Astrocyte (in vitro differentiated cells and primary cell): ENCODE results near the gene LRRC8D. TPM values are rescaled to one million over a fixed set of nuclear protein-coding genes. Genes with fewer than 3 reads are reported as not detected.

ENCODE experiments used
- DNase-seq: peaks from one replicate; pipeline ENCODE4 v3.0.0-alpha.2; 2010; ENCODE audit warnings: low read depth
- FAIRE-seq: peaks from 2 replicates; lab custom pipeline; 2011; peaks lifted over from hg19 to GRCh38; lab: Jason Lieb, UNC
- H2AFZ ChIP-seq: 2 replicates; pipeline ENCODE4 v1.6.0; 2012; ENCODE audit warnings: low read depth, low read length, inconsistent platforms
- H3K27ac ChIP-seq: 2 replicates; pipeline ENCODE4 v1.5.1; 2011; ENCODE audit warnings: low read depth, low read length, inconsistent platforms
- H3K27me3 ChIP-seq: 2 replicates; pipeline ENCODE4 v1.6.0; 2011; ENCODE audit warnings: low read length, inconsistent platforms; ENCODE audit not compliant: insufficient read depth
- H3K36me3 ChIP-seq: 2 replicates; pipeline ENCODE4 v1.5.1; 2011; ENCODE audit warnings: low read length, inconsistent platforms; ENCODE audit not compliant: insufficient read depth
- H3K4me1 ChIP-seq: 2 replicates; pipeline ENCODE4 v1.5.1; 2011; ENCODE audit warnings: low read length, inconsistent platforms; ENCODE audit not compliant: insufficient read depth
- H3K4me2 ChIP-seq: 2 replicates; pipeline ENCODE4 v1.6.0; 2012; ENCODE audit warnings: low read length, inconsistent platforms
- H3K4me3 ChIP-seq: 2 replicates; pipeline ENCODE4 v1.5.1; 2011; ENCODE audit warnings: low read depth, mild to moderate bottlenecking, low read length, inconsistent platforms; ENCODE audit not compliant: insufficient read depth
- H3K79me2 ChIP-seq: 2 replicates; pipeline ENCODE4 v1.6.0; 2012; ENCODE audit warnings: mild to moderate bottlenecking, low read length, inconsistent platforms; ENCODE audit not compliant: insufficient read depth
- H3K9ac ChIP-seq: 2 replicates; pipeline ENCODE4 v1.6.0; 2012; ENCODE audit warnings: mild to moderate bottlenecking, low read length, inconsistent platforms
- H3K9me3 ChIP-seq: 2 replicates; pipeline ENCODE4 v1.5.1; 2012; ENCODE audit warnings: low read depth, mild to moderate bottlenecking, low read length, inconsistent platforms; ENCODE audit not compliant: insufficient read depth
- H4K20me1 ChIP-seq: 2 replicates; pipeline ENCODE4 v1.6.0; 2012; ENCODE audit warnings: low read length, inconsistent platforms; ENCODE audit not compliant: insufficient read depth
- H3K27ac Mint-ChIP-seq: one replicate; pipeline ENCODE4 v1.8.0; 2021; ENCODE audit warnings: mild to moderate bottlenecking, mixed read lengths; ENCODE audit not compliant: unreplicated experiment
- H3K27me3 Mint-ChIP-seq: one replicate; pipeline ENCODE4 v1.8.0; 2021; ENCODE audit warnings: low read depth, mixed read lengths; ENCODE audit not compliant: unreplicated experiment
- H3K36me3 Mint-ChIP-seq: one replicate; pipeline ENCODE4 v1.8.0; 2021; ENCODE audit warnings: low read depth, mixed read lengths; ENCODE audit not compliant: unreplicated experiment
- H3K4me1 Mint-ChIP-seq: one replicate; pipeline ENCODE4 v1.8.0; 2021; ENCODE audit warnings: low read depth, mixed read lengths; ENCODE audit not compliant: unreplicated experiment
- H3K4me3 Mint-ChIP-seq: one replicate; pipeline ENCODE4 v1.8.0; 2021; ENCODE audit warnings: mild to moderate bottlenecking, moderate library complexity, mixed read lengths; ENCODE audit not compliant: unreplicated experiment
- H3K9me3 Mint-ChIP-seq: one replicate; pipeline ENCODE4 v1.8.0; 2021; ENCODE audit warnings: mild to moderate bottlenecking, mixed read lengths; ENCODE audit not compliant: unreplicated experiment
- EZH2 ChIP-seq: IDR thresholded peaks from 2 replicates; pipeline ENCODE4 v1.6.1; 2012; ENCODE audit warnings: mild to moderate bottlenecking, low read length, inconsistent platforms; ENCODE audit not compliant: insufficient read depth
- total RNA-seq: library from RNA; stranded (reverse); gene quantifications from 2 replicates; pipeline ENCODE4 v1.2.1, GENCODE V29; 2021
- TF ChIP-seq, protein P1 (sequence below): IDR thresholded peaks from 2 replicates; pipeline ENCODE4 v1.5.1; 2011; ENCODE audit warnings: low read depth, mild to moderate bottlenecking, inconsistent platforms, low read length, moderate library complexity; ENCODE audit not compliant: insufficient read depth

LRRC8D gene
- total RNA-seq, 1 donor from 2014 or later: 36.9 TPM

DNA sequence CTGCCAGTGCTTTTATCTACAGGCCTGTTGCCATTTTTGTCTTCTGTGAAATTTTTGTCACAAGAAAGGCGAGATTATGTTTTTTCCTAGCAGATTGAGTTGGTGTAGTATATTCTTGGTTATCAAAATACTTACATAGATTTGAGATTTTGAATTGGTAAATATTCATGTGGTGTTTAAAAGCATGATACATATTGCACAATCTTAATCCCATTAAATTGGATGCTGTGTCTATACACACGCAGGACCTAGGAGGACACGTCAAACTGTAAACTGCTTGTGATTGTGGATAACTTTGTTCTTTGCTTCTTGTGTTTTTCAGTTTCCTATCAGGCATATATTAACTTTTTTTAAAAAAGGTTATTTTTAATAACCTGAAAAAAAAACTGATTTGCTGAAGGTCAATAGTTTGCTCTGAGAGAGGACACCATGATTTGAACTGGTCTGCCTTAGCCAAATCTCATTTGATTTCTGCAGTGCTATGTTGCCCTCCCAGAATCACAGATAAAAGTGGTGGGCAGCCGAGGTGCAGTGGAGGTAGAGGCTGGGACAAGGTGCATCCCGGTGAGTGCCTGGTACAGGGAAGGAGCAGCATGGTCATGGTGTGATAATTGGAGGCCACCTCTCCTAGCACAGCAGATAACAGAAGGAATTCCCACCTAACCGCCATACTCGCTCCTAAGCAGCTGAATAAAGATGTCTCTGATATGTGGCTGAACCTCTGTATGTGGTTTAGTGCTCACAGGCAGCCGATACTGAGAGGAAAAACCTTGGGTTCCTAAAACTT is 76.7 kb downstream of the LRRC8D start:
- peaks cover 21% of the 10 kb centered on the region for H3K4me1 Mint-ChIP-seq
- no peaks in the 10 kb centered on the region for H3K27me3 ChIP-seq
- H3K27ac Mint-ChIP-seq: no peak overlapping the region
- no peaks in the 10 kb centered on the region for H3K27me3 Mint-ChIP-seq
- FAIRE-seq (no peak), DNase-seq (no peak)
- H2AFZ ChIP-seq: no peak overlapping the region
- no peak overlapping the region for H3K9ac ChIP-seq
- no peak overlapping the region for H3K4me3 ChIP-seq
- no peaks in the 10 kb centered on the region for H3K9me3 ChIP-seq
- H3K36me3 ChIP-seq: no peaks in the 10 kb centered on the region
- peaks cover 16% of the 10 kb centered on the region for H3K36me3 Mint-ChIP-seq
- no peak overlapping the region for H3K4me3 Mint-ChIP-seq
- H3K27ac ChIP-seq: no peak overlapping the region
- peaks cover 13% of the 10 kb centered on the region for H3K4me1 ChIP-seq
- peaks cover 2% of the 10 kb centered on the region for H3K9me3 Mint-ChIP-seq
- TF ChIP-seq, protein P1, sequence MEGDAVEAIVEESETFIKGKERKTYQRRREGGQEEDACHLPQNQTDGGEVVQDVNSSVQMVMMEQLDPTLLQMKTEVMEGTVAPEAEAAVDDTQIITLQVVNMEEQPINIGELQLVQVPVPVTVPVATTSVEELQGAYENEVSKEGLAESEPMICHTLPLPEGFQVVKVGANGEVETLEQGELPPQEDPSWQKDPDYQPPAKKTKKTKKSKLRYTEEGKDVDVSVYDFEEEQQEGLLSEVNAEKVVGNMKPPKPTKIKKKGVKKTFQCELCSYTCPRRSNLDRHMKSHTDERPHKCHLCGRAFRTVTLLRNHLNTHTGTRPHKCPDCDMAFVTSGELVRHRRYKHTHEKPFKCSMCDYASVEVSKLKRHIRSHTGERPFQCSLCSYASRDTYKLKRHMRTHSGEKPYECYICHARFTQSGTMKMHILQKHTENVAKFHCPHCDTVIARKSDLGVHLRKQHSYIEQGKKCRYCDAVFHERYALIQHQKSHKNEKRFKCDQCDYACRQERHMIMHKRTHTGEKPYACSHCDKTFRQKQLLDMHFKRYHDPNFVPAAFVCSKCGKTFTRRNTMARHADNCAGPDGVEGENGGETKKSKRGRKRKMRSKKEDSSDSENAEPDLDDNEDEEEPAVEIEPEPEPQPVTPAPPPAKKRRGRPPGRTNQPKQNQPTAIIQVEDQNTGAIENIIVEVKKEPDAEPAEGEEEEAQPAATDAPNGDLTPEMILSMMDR: no peak
- TF ChIP-seq EZH2: no peak
- no peaks in the 10 kb centered on the region for H4K20me1 ChIP-seq
- no peak overlapping the region for H3K4me2 ChIP-seq
- H3K79me2 ChIP-seq: no peaks in the 10 kb centered on the region

DNA sequence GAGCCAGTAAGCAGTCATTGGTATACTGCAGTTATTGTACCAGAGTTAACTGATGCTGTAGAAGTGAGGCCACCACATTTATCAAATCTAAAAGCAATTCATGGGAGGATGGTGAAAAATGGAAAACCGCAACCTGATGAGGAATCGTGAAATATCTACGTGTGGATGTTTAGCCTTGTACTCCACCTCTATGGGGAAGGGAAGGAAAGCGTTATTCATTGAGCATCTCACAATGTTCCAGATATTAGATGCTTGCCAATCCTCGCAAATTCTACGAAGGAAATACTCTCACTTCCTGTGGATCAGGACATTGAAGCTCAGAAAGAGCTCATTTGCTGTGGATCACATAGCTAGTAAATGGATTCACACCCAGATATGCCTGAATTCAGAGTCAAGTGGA is 77.3 kb downstream of the LRRC8D start:
- H3K4me1 Mint-ChIP-seq: peaks cover 21% of the 10 kb centered on the region
- no peaks in the 10 kb centered on the region for H4K20me1 ChIP-seq
- H3K27ac Mint-ChIP-seq: no peak overlapping the region
- no peaks in the 10 kb centered on the region for H3K79me2 ChIP-seq
- no peak overlapping the region for H3K27ac ChIP-seq
- no peak for TF ChIP-seq EZH2
- TF ChIP-seq, protein P1: no peak
- no peak overlapping the region for H3K4me2 ChIP-seq
- no peak overlapping the region for H3K4me3 Mint-ChIP-seq
- no peak overlapping the region for H3K9ac ChIP-seq
- FAIRE-seq (no peak), DNase-seq (no peak)
- peaks cover 16% of the 10 kb centered on the region for H3K36me3 Mint-ChIP-seq
- H3K9me3 ChIP-seq: no peaks in the 10 kb centered on the region
- peaks cover 2% of the 10 kb centered on the region for H3K9me3 Mint-ChIP-seq
- H2AFZ ChIP-seq: no peak overlapping the region
- H3K4me3 ChIP-seq: no peak overlapping the region
- H3K36me3 ChIP-seq: no peaks in the 10 kb centered on the region
- H3K4me1 ChIP-seq: peaks cover 13% of the 10 kb centered on the region
- no peaks in the 10 kb centered on the region for H3K27me3 ChIP-seq
- H3K27me3 Mint-ChIP-seq: no peaks in the 10 kb centered on the region
